Glomerular endothelial cell (primary cell): ENCODE results near the gene CARD10. TPM values are rescaled to one million over a fixed set of nuclear protein-coding genes. Genes with fewer than 3 reads are reported as not detected.

Experiments
- DNase-seq: peaks from one replicate; pipeline ENCODE4 v3.0.0-alpha.2; 2011; ENCODE audit warnings: low read depth, low spot score; ENCODE audit errors: extremely low read depth
- total RNA-seq: library from RNA; depleted of rRNA; stranded (reverse); fragments of >200 nt; gene quantifications from 2 replicates; pipeline ENCODE4 v1.2.3, GENCODE V29; 2015

Gene CARD10, protein sequence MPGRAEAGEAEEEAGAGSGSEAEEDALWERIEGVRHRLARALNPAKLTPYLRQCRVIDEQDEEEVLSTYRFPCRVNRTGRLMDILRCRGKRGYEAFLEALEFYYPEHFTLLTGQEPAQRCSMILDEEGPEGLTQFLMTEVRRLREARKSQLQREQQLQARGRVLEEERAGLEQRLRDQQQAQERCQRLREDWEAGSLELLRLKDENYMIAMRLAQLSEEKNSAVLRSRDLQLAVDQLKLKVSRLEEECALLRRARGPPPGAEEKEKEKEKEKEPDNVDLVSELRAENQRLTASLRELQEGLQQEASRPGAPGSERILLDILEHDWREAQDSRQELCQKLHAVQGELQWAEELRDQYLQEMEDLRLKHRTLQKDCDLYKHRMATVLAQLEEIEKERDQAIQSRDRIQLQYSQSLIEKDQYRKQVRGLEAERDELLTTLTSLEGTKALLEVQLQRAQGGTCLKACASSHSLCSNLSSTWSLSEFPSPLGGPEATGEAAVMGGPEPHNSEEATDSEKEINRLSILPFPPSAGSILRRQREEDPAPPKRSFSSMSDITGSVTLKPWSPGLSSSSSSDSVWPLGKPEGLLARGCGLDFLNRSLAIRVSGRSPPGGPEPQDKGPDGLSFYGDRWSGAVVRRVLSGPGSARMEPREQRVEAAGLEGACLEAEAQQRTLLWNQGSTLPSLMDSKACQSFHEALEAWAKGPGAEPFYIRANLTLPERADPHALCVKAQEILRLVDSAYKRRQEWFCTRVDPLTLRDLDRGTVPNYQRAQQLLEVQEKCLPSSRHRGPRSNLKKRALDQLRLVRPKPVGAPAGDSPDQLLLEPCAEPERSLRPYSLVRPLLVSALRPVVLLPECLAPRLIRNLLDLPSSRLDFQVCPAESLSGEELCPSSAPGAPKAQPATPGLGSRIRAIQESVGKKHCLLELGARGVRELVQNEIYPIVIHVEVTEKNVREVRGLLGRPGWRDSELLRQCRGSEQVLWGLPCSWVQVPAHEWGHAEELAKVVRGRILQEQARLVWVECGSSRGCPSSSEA
- total RNA-seq: 34.8 and 37.7 TPM in 2 replicates

- DNase-seq: no peak
These were observed at the start of gene CARD10 for GRCh38 chr22:37519268-37520195. CARD10 (minus strand) TSS chr22:37519415; CDS start chr22:37519200, 215 bp downstream.

DNA sequence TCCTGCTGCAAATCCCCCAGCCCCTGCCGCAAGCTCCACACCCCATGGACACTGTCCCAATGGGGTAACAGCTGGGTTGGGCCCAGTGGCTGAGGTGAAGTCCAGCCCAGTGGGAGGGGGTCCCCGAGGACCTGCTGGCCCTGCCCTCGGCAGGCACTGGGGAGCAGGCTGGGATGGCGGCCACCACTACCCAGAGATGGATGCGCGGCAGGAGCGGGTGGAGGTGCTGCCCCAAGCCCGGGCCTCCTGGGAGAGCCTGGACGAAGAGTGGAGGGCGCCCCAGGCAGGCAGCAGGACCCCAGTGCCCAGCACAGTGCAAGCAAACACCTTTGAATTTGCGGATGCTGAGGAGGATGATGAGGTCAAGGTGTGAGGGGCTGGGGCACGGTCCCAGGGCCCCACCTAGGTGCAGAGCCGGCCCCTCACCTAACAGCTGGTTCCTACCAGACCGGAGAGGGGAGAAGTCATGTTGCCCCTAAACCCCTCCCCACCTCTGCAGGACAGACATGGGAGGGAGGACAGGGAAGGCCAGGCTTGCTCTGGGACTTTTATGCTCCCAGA, 49.3 kb upstream of the CARD10 start:
- DNase-seq: no peak

GRCh38 chr22:37568012-37568411, 48.8 kb upstream of the CARD10 start:
- no peak for DNase-seq

DNA sequence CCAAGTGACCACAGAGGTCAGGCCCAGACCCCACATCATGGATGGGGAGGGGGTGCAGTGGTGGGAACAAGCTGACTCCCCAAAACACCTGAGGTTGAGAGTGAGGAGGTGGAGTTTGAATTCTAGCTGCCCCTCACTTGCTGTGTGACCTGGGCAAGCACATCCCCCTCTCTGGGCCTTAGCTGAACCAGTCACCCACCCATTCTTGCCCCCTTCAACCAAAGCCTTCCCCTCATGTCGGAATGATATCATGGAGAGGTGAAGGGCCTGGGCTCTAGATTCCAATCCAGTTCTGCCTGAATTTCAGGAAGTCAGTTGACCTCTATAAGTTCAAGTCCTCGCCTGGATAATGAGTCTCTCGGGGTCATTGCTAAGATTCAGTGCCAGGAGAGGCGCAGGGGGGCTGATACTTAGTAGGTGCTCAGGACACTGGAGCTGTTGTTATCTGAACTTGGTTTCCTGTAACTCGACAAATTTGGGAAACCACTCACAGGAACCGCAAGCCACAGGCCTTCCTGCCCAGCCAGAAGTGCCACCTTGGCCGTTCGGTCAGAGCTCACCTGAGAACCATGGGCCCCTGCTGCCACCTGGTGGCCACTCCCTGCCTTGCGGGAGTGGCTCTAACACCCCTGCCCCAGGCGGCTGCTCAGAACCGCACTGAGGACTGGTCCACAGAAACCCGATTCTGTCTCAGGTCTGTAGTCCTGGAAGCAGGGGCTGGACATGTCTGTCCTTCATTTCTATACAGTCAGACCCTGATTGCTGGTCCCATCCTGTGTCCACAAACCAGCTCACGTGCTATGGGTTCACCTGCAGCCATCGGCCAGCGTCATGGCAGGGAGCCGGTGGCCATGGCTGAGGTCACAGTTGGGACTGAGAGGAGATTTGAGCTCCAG, 47.9 kb upstream of the CARD10 start:
- DNase-seq: no peak

DNA sequence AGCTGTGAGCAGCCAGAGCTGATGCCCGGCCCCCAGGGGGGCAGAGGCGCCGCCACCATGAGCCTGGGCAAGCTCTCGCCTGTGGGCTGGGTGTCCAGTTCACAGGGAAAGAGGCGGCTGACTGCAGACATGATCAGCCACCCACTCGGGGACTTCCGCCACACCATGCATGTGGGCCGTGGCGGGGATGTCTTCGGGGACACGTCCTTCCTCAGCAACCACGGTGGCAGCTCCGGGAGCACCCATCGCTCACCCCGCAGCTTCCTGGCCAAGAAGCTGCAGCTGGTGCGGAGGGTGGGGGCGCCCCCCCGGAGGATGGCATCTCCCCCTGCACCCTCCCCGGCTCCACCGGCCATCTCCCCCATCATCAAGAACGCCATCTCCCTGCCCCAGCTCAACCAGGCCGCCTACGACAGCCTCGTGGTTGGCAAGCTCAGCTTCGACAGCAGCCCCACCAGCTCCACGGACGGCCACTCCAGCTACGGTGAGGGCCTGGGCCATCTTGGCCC, 47.2 kb upstream of the CARD10 start:
- DNase-seq: no peak

GRCh38 chr22:37565830-37566229, 46.6 kb upstream of the CARD10 start:
- DNase-seq: no peak

- DNase-seq: no peak
These were observed 45.0 kb upstream of the CARD10 start for GRCh38 chr22:37564111-37564711.

GRCh38 chr22:37563153-37564081, 44.2 kb upstream of the CARD10 start:
- no peak for DNase-seq

DNA sequence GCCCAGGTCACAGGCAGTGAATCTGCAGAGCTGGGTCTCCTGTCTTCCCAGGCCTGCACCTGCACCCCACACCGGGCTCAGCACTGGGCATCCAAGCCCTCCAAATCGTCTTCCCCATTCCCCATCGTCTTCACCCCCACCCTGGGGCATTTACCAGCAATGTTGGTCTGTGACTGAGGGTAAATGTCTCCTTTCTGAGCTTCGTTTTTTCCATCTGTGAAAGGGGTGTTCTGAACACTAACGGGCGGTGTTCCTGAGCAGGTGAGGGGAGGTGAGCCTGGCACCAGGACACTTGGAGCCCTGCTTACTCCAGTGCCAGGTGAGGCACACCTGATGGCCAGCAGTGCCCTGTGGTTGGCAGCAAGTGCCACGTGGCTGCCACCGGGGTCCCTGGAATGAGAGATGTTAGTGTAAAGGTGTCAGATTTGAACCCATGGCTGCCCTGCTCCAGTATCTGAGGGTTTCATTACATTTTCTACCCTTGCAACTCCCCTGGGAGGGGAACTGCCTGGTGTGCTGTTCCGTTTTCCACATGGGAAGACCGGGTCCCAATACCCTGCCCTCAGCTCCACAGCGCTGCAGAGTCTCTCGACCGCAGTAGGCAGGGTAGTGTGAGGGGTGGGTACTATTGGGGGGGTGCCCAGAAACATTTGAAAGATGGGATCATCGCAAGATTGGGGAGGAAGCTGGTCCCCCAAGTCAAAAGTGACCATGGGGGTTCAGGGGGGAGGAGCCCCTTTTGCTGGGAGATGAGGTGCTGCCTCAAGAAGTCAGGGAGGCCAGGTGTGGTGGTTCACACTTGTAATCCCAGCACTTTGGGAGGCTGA, 43.0 kb upstream of the CARD10 start:
- no peak for DNase-seq

- DNase-seq: no peak
These were observed 42.2 kb upstream of the CARD10 start for GRCh38 chr22:37561212-37562048.

- no peak for DNase-seq
These were observed 41.5 kb upstream of the CARD10 start for GRCh38 chr22:37560608-37561211.

DNA sequence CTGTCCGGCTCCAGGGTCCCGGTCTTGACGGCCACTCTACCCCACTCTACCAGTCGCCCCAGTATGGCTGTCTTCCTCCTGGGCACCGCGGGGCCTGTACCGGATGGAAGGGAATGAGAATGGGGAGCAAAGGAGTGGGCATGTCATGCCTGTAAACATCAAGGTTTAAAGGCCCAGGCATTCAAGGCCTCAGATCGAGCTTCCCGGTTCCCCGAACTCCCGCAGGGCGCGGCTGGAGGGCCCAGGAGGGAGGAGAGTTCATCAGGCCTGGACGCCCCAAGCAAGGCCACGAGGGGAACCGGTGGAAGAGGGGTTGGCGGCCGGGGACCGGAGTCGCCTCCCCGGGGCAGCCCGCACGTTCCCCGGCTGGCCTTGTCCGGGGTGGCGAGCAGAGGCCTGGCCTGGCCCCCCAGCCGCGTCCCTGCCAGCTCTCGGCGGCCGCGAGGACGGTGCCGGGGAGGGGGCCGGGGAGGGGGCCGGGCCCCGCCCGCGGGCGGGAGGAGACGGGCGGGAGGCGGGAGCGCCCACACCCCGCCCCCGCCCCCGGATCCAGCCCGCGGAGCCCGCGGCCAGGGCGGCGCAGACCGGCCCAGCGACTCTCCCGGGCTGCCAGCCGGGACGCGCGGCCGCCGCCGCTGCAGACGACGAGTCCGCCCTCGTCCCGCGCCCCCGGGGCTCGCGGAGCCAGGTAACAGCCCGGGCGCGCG, 40.8 kb upstream of the CARD10 start, which contains the start of gene CDC42EP1:
Gene CDC42EP1 (plus strand): TSS at position 580 of the 707 bp plus-strand sequence. CDS start 5,870 bp downstream, outside the sequence.
- DNase-seq: no peak

- DNase-seq: no peak
These were observed 40.3 kb upstream of the CARD10 start for GRCh38 chr22:37559521-37559900.

- no peak for DNase-seq
These were observed 39.6 kb upstream of the CARD10 start for GRCh38 chr22:37558815-37559214.
